GM19397 (cell line): ENCODE results near the gene TRMO.

ENCODE experiments used
- ATAC-seq: cut with Tn5 transposase; IDR thresholded peaks from one replicate; pipeline ENCODE4 v1.9.1; 2021; ENCODE audit warnings: mild to moderate bottlenecking, moderate library complexity; ENCODE audit not compliant: unreplicated experiment

The TRMO gene

DNA sequence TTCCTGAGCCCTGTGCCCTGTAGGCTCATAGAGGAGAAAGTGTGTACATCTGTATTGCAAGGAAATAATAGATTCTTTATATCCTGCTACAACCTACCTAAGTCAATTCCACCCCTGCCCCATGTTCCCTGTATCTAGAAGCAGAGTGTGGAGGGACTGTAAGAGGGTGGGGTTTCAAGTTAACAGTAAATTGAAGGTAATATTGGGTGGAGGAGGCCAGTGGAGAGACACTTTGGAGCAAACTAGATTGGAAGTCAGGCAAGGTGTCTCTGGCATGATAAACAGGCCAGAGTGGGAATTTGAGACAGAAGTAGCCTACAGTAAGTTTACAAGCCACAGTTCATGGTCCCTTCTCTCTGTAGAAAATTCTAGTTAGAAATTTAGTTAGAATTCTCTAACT is 17.9 kb upstream of the TRMO start:
- ATAC-seq = no peak

DNA sequence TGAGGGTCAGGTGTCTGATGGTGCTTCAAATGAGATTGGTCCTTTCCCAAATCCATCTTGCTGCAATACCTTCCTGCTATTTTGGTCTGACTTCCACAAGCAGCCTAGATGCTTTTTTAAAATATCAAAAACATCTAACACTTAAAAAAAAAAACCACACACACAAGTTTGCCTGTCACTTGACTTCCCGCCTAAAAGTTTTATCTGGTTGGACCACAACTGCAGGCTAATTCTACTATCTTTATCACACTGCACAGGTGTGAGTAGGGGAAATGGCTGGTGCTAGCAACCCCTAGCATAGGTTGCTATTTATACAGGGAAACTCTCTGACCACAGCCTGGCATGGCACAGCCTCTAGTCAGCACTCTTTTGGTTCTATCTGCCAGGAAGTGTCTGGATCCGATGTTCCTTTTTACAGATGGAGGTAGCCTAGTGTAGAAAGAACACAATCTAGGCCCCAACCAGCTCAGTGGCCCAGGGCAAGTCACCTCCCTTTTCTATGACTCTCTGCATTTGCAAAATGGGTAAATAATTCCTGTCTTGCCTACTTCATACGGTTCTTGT is 15.9 kb upstream of the TRMO start, which contains the start of gene HEMGN:
Gene HEMGN (minus strand): TSS at position 92 of the 564 bp plus-strand sequence. CDS start 36 bp downstream, at position 56.
- no peak for ATAC-seq

DNA sequence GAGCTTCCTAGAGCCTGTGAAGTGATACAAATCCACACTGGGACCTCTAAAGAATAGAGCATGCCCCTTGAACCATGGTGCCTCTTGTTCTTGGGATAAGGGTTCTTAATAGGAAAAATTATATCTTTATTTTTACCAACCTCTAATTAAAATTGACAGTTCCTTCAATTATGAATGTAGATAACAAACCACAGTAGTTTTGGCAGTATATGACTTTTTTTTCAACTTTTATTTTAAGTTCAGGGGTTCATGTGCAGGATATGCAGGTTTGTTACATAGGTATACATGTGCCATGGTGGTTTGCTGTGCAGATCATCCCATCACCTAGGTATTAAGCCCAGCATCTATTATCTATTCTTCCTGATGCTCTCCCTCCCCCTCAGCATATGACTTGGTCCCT is 14.7 kb upstream of the TRMO start:
- no peak for ATAC-seq

DNA sequence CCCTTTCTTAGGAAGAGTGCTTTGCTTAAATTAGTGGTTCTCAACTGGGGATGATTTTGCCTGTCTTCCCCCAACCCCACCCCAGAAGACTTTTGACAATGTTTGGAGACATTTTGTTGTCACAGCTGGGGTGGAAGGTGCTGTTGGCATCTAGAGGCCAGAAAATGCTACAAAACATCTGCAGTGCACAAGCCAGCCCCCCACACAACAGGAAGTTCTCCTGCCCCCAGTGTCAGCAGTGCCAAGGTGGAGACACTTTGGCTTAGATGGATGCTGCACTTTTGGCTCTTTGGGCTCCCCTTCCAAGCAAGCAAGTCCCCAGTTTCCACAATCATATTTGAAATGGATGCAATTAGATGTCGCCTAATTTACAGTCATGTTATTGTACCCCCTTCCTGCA is 13.0 kb upstream of the TRMO start:
- no peak for ATAC-seq

DNA sequence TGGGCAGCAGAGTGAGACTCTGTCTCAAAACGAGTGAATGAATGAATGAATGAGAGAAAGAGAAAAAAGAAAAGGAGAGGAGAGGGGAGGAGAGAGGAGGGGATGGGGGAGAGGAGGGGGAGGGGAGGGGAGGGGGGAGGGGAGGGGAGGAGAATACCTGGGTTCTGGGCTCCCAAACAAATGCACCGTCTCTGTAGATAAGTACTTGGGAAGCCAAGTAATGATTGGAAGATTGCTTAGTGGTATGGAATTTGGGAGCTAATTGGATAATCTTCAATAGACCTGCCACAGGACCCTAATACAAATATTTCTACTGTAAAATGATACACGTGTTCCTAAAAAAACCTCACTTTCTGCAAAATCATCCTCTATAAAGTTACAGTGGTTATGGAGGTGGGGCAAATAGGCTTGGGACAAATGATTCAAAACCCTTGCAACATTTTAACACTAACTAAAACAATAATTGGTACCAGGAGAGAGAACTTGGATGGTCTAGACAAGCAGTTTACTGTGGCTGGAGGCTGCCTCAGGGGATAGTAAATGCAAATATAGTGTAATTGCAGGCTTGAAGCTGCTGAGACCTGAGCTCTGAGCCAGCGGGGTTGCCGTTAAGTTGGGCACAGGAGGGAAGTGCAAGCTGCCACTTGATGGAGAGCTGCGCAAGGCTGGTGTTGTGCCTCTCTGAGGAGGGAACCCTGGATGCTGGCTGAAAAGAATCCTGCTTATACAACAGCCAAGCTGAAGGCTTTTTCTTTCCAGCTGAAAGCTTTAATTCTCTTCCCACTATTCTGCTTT is 12.2 kb upstream of the TRMO start:
- no peak for ATAC-seq

DNA sequence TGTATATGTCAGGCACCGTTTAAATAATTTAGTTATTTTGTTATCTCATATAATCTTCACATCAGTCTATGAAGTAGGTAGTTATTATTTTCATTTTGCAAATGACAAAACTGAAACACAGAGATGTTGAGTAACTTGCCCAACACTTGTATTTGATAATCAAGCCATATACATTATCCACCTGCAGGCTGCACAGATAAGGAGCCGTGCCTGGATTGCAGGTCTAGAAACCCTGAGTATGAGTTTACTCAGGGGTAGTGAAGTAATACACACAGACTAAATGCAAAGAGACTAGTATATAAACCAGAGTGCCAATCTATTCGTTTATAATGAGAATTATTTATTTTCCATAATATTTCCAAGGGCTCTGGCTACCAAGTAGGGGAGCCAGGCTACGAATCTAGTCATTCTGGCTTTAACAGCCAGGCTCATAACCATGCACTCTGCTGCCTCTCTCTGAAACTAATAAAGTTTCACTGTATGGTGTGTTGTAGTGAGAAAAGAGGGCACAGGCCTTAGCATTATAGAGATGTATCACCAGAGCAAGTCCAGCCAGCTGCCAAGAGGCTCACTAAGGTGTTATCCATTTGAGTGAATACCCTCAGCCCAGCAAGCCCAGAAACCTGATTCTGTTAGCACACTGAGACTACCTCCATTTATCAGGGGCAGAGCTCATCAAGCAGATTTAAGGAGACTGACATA is 11.1 kb upstream of the TRMO start:
- ATAC-seq = no peak

DNA sequence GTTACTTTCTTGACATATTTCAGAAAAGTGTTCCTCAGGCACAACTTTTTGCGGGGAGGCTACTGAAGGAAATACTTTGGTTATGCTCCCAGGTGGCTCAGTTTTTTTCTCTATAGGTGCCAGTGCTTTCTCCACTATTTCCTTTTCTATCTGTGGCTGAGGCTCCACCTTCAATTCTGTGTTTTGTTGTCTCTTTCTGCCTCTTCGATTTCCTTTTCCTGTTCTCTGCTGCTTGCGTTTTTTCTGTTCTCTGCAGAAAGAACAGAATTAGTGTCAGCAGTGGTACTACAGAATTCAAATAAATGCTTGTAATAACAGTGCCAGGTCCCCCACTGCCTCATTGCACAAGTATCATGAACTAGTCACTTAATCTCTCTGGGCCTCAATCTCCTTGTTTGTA is 8.7 kb upstream of the TRMO start:
- ATAC-seq = no peak

DNA sequence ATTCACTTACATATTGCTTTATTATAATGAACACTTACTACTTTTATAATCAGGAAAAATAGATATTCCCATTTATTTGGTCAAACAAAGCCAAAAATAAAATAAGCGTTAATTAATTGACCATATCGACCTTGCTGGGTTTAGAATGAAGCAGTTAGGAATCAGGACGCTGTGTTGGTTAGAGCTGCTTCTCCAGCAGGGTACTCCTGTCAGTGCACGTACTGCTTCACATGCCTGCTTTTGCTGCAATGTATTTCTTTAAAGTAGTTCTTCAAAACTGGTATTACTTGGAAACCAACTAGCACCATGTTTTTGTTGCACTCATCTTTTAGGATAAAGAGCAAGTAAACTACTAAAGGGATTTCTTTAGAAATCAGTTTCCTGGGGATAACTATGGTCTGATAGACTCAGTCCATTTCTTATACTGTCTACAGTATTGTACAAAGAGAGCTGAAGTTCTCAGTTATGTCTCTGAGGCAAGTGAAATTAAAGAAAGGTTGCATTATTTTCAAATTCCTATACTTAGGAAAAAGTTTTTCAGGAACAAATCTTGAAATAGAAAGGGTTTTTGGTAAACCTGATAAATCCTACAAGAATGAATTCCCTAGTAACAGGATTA is 6.8 kb upstream of the TRMO start:
- ATAC-seq = no peak

DNA sequence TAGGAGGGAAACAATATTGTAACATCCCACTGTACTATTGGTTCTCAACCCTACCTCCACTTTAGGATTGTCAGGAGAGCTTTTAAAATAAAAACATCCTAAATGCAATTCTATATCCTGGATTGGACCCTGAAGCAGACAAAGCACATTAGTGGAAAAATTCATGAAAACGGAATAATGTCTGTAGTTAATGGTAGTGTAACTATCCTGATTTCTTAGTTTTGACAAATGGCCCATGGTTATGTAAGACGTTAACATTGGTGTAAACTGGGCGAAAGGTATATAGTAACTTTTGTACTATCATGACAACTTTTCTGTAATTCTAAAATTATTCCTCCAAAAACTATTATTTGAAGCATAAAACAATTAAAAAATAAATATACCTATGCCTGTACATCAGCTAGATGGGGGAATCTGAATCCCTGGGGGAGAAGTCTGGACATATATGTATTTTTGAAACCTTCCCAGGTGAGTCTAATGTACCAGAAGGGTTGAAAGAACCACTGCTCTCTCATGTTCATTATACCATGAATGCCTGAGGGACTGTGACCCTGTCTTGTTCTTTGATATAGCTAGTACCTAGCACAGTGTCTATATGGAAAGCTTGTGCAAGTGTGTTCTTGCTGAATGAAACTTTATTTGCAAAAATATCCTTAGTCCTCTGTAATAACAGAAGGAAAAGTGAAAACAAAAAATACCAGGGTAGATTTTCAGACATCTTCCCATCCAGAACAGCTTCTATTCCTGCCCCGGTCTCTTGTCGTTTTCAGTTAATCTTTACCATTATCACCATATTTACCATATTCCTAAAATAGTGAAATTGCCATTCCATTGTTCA is 3.4 kb upstream of the TRMO start:
- ATAC-seq = no peak

DNA sequence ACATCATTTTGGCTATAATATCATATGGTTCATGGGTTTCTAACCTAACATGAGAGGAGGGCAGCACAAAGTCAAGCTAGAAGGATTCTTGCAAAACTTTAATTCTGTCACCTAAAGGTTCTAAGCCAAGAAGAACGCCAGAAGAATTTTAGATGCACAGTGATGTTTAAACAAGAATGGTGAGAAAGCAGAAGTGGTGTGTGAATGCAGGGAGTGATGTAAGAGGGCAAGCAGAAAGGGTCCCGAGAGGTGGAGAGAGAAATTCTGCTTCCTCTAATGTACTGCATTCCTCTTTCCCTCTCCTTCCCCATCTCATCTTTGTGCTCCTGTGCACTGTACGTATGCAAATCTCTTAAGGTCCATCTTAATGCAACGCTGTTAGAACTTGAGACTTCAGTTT is 2.1 kb upstream of the TRMO start:
- ATAC-seq = no peak

DNA sequence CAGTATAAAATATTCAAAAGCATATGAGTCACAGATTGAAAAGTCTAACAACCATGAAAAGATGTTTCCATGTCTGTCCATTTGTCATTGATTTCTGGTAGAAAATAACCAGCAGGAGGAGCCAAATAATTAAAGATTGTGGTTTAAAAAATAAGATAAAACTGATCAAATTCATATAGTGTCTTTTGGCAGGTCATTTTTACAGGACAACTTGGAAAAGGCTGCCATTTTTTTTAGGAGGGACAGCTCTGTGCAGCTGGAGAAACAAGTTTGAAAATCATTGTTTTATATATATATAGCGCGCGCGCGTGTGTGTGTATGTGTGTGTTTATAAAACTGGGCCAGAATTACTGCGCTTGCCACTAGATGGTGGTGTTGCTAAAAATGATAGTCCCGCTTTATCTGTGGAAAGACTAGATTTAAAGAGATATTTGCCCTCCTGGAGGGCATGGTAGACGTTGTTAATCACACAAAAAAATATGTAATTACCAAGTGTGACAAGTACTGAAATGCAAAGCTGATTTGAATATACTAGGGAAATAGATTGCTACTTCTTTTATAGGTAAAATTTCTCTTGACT is 1.3 kb upstream of the TRMO start:
- no peak for ATAC-seq

DNA sequence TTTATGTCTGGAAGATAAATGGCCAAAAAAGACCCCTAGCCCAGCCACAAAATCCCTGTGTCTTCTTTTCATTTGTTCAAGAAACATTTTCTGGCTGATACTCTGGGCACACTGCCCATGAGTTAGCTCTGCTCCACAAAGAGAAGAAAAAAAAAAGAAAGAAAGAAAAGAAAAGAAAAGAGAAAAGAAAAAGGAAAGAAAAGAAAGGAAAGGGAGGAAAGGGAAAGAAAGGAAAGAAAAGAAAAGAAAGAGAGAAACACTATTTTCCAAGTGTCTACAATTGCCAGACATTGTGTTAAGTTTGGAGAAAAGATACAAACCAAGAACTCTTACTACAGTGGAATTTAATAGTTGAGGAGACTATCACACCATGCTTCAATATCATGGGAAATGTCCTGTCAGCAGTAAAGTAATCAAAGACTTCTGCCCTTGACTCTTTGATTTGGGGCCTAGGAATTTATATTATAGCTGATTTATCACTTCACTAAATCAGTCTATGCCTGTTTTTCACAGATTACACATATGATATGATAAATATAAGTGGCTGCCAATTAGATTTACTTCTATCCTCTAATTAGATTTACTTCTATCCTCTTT is 3.0 kb downstream of the TRMO start:
- no peak for ATAC-seq

DNA sequence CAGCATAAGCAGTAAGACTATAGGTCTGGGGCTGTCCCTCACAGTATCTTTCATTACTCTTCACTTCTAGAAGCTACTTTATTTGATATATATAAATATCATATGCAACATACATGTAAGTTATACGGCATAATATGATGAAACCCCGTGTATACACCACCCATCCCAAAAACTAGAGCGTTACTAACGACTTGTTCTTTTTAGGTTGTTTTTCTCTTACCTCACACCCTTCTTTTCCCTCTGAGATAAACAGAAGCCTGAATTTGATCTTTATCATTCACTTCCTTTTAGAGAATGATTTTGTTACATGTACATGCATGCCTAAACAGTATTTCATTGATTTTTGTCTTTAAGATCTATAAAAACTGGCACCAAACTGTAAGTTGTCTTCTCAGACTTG is 3.7 kb downstream of the TRMO start:
- ATAC-seq = no peak

DNA sequence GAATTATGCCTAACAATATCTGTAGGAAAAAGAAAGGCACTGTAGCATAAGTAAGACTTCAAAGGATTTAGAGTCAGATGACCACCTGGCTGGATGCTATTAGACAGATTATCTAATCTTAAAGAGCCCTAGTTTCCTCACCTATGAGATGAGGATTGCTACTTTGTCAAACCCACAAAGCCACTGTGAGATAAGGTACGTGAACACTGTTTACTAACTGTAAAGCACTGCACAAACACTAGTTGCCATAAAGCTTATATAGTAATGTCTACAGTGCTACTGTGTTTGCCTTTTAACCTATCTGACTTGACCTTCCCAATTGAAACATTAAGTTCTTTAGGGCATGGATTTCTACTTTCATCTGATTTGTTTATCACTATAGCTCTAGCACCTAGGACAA is 10.3 kb downstream of the TRMO start:
- no peak for ATAC-seq

DNA sequence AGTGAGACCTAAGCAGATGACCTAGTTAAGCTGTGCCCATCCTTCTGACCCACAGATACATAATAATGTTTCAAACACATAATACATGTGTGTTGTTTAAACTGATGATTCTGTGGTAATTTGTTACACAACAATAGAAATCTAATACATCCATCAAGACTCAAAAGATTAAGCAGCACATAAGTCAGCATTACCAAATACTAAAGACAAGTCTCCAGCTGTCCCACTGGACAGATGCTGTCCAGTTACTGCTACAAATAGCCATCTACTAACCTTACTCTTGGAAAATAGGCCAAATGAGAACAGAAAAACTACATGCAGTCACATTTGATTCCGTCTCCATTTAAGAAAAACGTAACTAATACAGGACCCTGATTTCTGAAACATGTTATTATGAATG is 10.8 kb downstream of the TRMO start:
- ATAC-seq = no peak

DNA sequence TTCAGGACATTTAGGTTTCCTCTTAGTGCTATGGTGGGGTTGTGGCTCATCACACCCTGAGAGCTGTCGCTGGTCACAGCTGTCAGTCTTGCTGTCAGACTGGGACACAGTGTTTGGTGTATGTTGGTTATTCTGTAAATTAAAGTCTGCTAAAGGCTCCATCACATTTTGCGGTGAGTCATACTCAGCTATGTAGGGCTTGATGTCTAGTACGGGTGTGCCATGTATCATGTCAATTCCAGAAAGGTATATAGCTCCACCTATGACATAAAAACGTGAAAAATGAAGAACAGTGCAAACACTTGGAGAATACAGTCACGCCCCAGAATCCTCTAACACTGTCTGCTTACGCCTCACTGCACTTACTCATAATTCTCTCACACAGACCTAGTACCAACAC is 11.9 kb downstream of the TRMO start:
- ATAC-seq = no peak

DNA sequence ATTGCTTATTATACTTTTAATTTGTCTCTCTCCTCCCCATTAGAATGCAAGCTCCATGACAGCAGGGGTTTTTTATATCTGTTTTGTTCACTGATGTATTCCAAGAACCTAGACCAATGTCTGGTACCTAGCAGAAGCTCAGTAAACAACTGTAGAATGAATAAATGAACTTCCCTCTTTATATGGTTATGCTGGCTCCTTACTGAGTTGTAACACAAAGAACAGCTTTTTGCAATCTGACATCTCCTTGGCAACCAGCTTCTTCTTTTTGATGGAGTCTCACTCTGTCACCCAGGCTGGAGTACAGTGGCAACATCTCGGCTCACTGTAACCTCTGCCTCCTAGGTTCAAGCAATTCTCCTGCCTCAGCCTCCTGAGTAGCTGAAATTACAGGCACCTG is 13.6 kb downstream of the TRMO start:
- ATAC-seq = no peak

DNA sequence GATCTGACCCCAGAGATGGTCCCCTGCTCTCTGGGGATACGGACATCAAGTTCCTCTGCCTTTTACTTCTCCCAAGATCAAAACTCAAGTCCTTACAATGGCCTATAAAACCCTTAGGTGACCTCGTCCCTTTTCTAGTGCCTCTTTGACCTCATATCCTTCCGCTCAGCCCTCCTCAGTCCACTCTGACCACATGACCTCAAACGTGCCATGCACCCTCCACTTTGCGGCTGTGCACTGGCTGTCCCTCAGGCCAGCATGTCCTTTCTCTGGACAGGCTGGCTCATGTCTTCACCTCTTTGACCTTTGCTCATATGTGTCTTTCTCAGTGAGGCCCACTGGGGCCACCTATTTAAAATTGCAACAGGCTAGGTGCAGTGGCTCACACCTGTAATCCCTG is 14.7 kb downstream of the TRMO start:
- ATAC-seq = no peak

DNA sequence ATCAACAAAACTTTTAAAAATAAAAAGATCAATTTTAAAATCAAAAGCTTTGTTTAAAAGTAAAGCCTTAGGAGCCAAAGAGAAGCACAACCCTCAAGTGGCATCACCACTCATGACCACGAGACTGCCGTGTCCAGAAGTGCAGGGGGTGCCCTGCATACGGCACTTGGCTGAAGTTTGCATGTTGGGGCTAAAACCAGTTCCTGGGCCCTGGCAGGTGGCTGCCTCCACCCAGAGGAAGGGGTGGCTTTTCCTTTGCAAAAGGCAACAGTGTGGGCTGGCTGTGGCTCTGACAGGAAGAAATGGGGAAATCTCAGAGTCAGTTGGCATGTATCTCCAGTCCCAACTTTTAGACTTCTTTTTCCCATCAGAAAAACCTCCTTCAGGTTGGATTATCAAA is 15.3 kb downstream of the TRMO start:
- no peak for ATAC-seq

DNA sequence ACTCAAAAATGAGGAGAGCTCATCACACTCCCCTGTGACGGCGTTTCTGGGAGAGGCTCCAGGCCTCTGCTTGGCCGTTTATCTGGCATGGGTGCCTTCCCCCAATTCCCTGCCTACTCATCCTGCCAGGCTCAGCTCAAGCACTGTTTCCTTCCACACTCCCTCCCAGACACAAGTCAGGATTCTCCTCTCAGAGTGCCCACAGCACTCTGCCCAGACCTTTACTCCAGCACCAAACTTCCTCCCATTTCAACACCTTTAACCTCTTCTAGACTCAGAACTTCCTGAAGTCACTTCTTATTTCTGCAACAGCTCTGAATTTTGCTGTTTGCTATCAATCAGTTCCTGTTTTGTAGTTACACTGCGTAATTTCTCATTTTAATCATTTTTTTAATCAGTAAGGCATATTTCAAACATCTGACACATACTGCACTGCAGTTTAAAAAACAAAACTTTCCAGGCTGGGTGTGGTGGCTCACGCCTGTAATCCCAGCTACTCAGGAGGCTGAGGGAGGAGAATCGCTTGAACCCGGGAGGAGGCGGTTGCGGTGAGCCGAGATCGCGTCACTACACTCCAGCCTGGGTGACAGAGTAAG is 16.0 kb downstream of the TRMO start:
- ATAC-seq = no peak
